GM12878 (cell line): ENCODE data around the gene ELK3. TPM values are rescaled to one million over a fixed set of nuclear protein-coding genes. Genes with fewer than 3 reads are reported as not detected.

Source experiments
- ATAC-seq: fragments of 200-7000 bp; cut with Tn5 transposase; 3 replicates; pipeline ENCODE4 v1.9.1; 2020; ENCODE audit warnings: mild to moderate bottlenecking, moderate library complexity
- BruUV-seq: library from RNA; stranded (reverse); fragments of 400-500 nt; replicated peaks from 2 replicates; lab custom pipeline; 2021; lab: Mats Ljungman, UMichigan
- CTCF ChIA-PET: fragments of 300-600 bp; sonication (Branson Sonifier 250); formaldehyde crosslinking; extraction: SDS; loops from one replicate; lab custom pipeline; 2021; ENCODE audit warnings: inconsistent platforms; lab: Yijun Ruan, JAX
- POLR2A ChIA-PET: fragments of 350-600 bp; formaldehyde crosslinking; extraction: SDS; loops from one replicate; lab custom pipeline; 2021; ENCODE audit warnings: inconsistent platforms; lab: Charles Lee
- RAD21 ChIA-PET: fragments of 300-600 bp; sonication (Branson Sonifier 250); formaldehyde crosslinking; loops from one replicate; lab custom pipeline; 2023; ENCODE audit warnings: antibody characterized with exemption; ENCODE audit not compliant: unreplicated experiment; lab: Charles Lee
- SMC1A ChIA-PET: fragments of 300-600 bp; sonication (Branson Sonifier 250); formaldehyde crosslinking; loops from one replicate; lab custom pipeline; 2023; ENCODE audit not compliant: unreplicated experiment, uncharacterized antibody; lab: Charles Lee
- DNase-seq: peaks from one replicate; pipeline ENCODE4 v3.0.0-alpha.2; 2011; ENCODE audit warnings: low read depth, low spot score
- FAIRE-seq: peaks from 3 replicates; lab custom pipeline; 2011; peaks lifted over from hg19 to GRCh38; lab: Jason Lieb, UNC
- H2AFZ ChIP-seq: 2 replicates; pipeline ENCODE4 v1.6.0; 2011; ENCODE audit warnings: low read depth, low read length, control low read depth; ENCODE audit not compliant: control insufficient read depth
- H3K27ac ChIP-seq: 2 replicates; pipeline ENCODE4 v1.5.1; 2011; ENCODE audit warnings: control low read depth; ENCODE audit not compliant: control insufficient read depth, insufficient read depth
- H3K27me3 ChIP-seq, 2 experiments: replicated peaks in 1 of 2; 2 replicates each; pipeline versions ENCODE4 v1.6.0 to v1.6.1; 2011; ENCODE audit warnings: low read length in 1 of 2; ENCODE audit not compliant: control insufficient read depth in 2 of 2, insufficient read depth in 2 of 2
- H3K36me3 ChIP-seq, 2 experiments: 2 replicates each; pipeline ENCODE4 v1.5.1; 2011; ENCODE audit warnings: low read length in 1 of 2; ENCODE audit not compliant: control insufficient read depth in 2 of 2, insufficient read depth in 2 of 2
- H3K4me1 ChIP-seq: 2 replicates; pipeline ENCODE4 v1.6.1; 2011; ENCODE audit warnings: mild to moderate bottlenecking, low read length, moderate library complexity, mixed read lengths; ENCODE audit not compliant: control insufficient read depth, insufficient read depth
- H3K4me2 ChIP-seq: 2 replicates; pipeline ENCODE4 v1.6.0; 2011; ENCODE audit warnings: control low read depth; ENCODE audit not compliant: control insufficient read depth, insufficient read depth
- H3K4me3 ChIP-seq: fragments of 200-600 bp; sonication (generic); 2 replicates; pipeline ENCODE4 v1.5.1; 2016
- H3K79me2 ChIP-seq: 2 replicates; pipeline ENCODE4 v1.6.0; 2011; ENCODE audit warnings: low read length; ENCODE audit not compliant: control insufficient read depth, insufficient read depth
- H3K9ac ChIP-seq: 2 replicates; pipeline ENCODE4 v1.8.0; 2011; ENCODE audit warnings: low read length, control low read depth, mixed read lengths; ENCODE audit not compliant: control insufficient read depth, insufficient read depth
- H3K9me3 ChIP-seq: replicated peaks from 3 replicates; pipeline ENCODE4 v1.5.1; 2011; ENCODE audit warnings: mild to moderate bottlenecking, low read length; ENCODE audit not compliant: control insufficient read depth, insufficient read depth
- H4K20me1 ChIP-seq: 2 replicates; pipeline ENCODE4 v1.6.0; 2011; ENCODE audit not compliant: control insufficient read depth, insufficient read depth
- BCL11A ChIP-seq: IDR thresholded peaks from 2 replicates; pipeline ENCODE4 v1.6.1; 2011; ENCODE audit warnings: low read depth, low read length
- EED ChIP-seq: sonication (generic); IDR thresholded peaks from 2 replicates; pipeline ENCODE4 v1.6.1; 2016; ENCODE audit warnings: antibody characterized with exemption, low read depth
- FOS ChIP-seq: IDR thresholded peaks from 3 replicates; pipeline ENCODE4 v1.6.1; 2011; ENCODE audit warnings: borderline replicate concordance; ENCODE audit not compliant: insufficient read length; ENCODE audit errors: extremely low read depth
- GATAD2B ChIP-seq: fragments of 450-650 bp; conservative IDR thresholded peaks from 2 replicates; pipeline ENCODE4 v1.6.1; 2017; ENCODE audit warnings: low read depth, mild to moderate bottlenecking, moderate library complexity
- JUNB ChIP-seq: IDR thresholded peaks from 2 replicates; pipeline ENCODE4 v1.6.1; 2016; ENCODE audit warnings: antibody characterized with exemption, mild to moderate bottlenecking
- NR2C2 ChIP-seq: IDR thresholded peaks from 2 replicates; pipeline ENCODE4 v1.6.1; 2011; ENCODE audit warnings: borderline replicate concordance, low read depth; ENCODE audit not compliant: control insufficient read depth, insufficient read length
- POU2F2 ChIP-seq: IDR thresholded peaks from 3 replicates; pipeline ENCODE4 v1.6.1; 2011; ENCODE audit warnings: low read depth, mild to moderate bottlenecking, low read length, borderline replicate concordance
- SREBF1 ChIP-seq: IDR thresholded peaks from 2 replicates; pipeline ENCODE4 v1.6.1; 2012; ENCODE audit warnings: mild to moderate bottlenecking, low read length
- WGBS: methylation state at CpG from one replicate; pipeline ENCODE4 v1.1.6; 2016; ENCODE audit warnings: low lambda C conversion rate; ENCODE audit not compliant: insufficient replicate concordance, insufficient coverage; ENCODE audit errors: missing lambda C conversion rate; 5-methylcytosine and 5-hydroxymethylcytosine counted together
- in situ Hi-C: fragments of 300-500 bp; cut with MboI; formaldehyde crosslinking; loops from 9 replicates; pipeline ENCODE4 v1.14.3; 2018; ENCODE audit warnings: mixed read lengths
- intact Hi-C: fragments of 100-400 bp; cut with micrococcal nuclease; formaldehyde crosslinking; loops from one replicate; pipeline ENCODE4 v1.14.2; 2022; ENCODE audit not compliant: unreplicated experiment
- polyA plus RNA-seq, 11 experiments: library from polyadenylated mRNA; depleted of rRNA in 4 of 11; unstranded in 6 of 11; stranded (reverse) in 5 of 11; fragments of >200 nt; fragmentation: Nextera tagmentation in 4 of 11; fragmentation: Illumina TruSeq in 1 of 11; extraction: Ambion mirVana in 4 of 11; extraction: Trizol in 1 of 11; gene quantifications; 1 replicate in 1 of 11; 2 replicates in 10 of 11; pipeline versions ENCODE4 v1.2.1 to v1.2.3, GENCODE V29; 2011 to 2016; ENCODE audit warnings: inconsistent platforms in 2 of 11, missing spikeins in 2 of 11, low read depth in 1 of 11
- total RNA-seq, 4 experiments: library from RNA; depleted of rRNA in 3 of 4; stranded (reverse); fragments of >200 nt in 3 of 4; fragmentation: Illumina TruSeq in 1 of 4; extraction: Trizol in 1 of 4; gene quantifications; 2 replicates each; pipeline versions ENCODE4 v1.2.1 to v1.2.3, GENCODE V29; 2013 to 2021
- TF ChIP-seq, protein P1 (sequence below): fragments of 450-650 bp; IDR thresholded peaks from 2 replicates; pipeline ENCODE4 v1.6.1; 2017; ENCODE audit warnings: mild to moderate bottlenecking, low read depth, inconsistent platforms; ENCODE audit not compliant: poor library complexity, severe bottlenecking
- TF ChIP-seq, protein P2 (sequence below): fragments of 450-650 bp; IDR thresholded peaks from 2 replicates; pipeline ENCODE4 v1.6.1; 2014; ENCODE audit warnings: mild to moderate bottlenecking
- TF ChIP-seq, protein P3 (sequence below): fragments of 450-650 bp; IDR thresholded peaks from 2 replicates; pipeline ENCODE4 v1.6.1; 2017; ENCODE audit warnings: mild to moderate bottlenecking
- TF ChIP-seq, protein P4 (sequence below): fragments of 450-650 bp; IDR thresholded peaks from 2 replicates; pipeline ENCODE4 v1.6.1; 2016; ENCODE audit warnings: mild to moderate bottlenecking
- TF ChIP-seq, protein P5 (sequence below): fragments of 450-650 bp; IDR thresholded peaks from 2 replicates; pipeline ENCODE4 v1.6.1; 2017; ENCODE audit warnings: low read depth, mild to moderate bottlenecking, moderate library complexity

Gene ELK3
- total and polyA plus RNA-seq, 10 of the 15 experiments (the other 5 are each of a cell fraction or from before 2014, with no cell fraction given): 0.37 to 4.8 (median 0.88) TPM

DNA sequence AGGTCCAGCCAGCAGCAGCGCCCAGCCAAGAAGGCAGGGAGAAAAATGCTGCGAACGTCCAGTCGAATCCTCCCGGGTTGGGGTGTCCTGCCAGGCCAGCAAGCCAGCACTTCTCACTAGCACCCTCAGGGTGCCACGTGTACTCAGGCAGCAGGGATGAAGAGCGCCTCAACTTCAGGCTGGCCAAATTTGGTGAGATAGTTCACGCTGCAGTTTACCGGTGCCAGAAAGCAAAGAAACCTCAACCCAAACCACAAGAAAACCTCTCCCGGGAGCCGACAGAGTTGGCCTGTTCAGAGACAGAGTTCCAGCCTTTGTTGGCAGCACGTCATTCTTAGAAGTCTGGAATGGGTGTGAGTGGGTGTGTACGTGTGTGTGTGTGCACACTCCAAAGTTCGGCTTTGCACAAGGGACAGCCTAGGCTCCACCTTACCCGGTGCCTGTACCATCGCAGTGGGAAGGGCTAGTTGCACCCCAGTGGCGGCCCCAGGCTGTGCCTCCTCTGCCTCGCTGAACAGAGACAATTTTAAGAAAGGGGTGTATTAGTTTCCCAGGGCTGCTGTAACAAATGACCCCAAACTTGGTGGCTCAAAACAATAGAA is 42.1 kb downstream of the ELK3 start:
- H3K4me1 ChIP-seq: no peaks in the 10 kb centered on the region
- 65% methylated on average over 18 of the region's 18 CpGs for WGBS
- no peak for FAIRE-seq
- peaks cover 0 to 2% of the 10 kb centered on the region in 2 experiments; a peak in 2 of 4 replicates for H3K36me3 ChIP-seq
- TF ChIP-seq GATAD2B (no peak), EED (no peak), FOS (no peak), NR2C2 (no peak), SREBF1 (no peak), BCL11A (no peak), POU2F2 (no peak), JUNB (no peak)
- TF ChIP-seq, protein P1, sequence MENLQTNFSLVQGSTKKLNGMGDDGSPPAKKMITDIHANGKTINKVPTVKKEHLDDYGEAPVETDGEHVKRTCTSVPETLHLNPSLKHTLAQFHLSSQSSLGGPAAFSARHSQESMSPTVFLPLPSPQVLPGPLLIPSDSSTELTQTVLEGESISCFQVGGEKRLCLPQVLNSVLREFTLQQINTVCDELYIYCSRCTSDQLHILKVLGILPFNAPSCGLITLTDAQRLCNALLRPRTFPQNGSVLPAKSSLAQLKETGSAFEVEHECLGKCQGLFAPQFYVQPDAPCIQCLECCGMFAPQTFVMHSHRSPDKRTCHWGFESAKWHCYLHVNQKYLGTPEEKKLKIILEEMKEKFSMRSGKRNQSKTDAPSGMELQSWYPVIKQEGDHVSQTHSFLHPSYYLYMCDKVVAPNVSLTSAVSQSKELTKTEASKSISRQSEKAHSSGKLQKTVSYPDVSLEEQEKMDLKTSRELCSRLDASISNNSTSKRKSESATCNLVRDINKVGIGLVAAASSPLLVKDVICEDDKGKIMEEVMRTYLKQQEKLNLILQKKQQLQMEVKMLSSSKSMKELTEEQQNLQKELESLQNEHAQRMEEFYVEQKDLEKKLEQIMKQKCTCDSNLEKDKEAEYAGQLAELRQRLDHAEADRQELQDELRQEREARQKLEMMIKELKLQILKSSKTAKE: no peak
- TF ChIP-seq, protein P2, sequence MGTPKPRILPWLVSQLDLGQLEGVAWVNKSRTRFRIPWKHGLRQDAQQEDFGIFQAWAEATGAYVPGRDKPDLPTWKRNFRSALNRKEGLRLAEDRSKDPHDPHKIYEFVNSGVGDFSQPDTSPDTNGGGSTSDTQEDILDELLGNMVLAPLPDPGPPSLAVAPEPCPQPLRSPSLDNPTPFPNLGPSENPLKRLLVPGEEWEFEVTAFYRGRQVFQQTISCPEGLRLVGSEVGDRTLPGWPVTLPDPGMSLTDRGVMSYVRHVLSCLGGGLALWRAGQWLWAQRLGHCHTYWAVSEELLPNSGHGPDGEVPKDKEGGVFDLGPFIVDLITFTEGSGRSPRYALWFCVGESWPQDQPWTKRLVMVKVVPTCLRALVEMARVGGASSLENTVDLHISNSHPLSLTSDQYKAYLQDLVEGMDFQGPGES: no peak
- TF ChIP-seq, protein P3, sequence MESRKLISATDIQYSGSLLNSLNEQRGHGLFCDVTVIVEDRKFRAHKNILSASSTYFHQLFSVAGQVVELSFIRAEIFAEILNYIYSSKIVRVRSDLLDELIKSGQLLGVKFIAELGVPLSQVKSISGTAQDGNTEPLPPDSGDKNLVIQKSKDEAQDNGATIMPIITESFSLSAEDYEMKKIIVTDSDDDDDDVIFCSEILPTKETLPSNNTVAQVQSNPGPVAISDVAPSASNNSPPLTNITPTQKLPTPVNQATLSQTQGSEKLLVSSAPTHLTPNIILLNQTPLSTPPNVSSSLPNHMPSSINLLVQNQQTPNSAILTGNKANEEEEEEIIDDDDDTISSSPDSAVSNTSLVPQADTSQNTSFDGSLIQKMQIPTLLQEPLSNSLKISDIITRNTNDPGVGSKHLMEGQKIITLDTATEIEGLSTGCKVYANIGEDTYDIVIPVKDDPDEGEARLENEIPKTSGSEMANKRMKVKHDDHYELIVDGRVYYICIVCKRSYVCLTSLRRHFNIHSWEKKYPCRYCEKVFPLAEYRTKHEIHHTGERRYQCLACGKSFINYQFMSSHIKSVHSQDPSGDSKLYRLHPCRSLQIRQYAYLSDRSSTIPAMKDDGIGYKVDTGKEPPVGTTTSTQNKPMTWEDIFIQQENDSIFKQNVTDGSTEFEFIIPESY: no peak
- TF ChIP-seq, protein P4, sequence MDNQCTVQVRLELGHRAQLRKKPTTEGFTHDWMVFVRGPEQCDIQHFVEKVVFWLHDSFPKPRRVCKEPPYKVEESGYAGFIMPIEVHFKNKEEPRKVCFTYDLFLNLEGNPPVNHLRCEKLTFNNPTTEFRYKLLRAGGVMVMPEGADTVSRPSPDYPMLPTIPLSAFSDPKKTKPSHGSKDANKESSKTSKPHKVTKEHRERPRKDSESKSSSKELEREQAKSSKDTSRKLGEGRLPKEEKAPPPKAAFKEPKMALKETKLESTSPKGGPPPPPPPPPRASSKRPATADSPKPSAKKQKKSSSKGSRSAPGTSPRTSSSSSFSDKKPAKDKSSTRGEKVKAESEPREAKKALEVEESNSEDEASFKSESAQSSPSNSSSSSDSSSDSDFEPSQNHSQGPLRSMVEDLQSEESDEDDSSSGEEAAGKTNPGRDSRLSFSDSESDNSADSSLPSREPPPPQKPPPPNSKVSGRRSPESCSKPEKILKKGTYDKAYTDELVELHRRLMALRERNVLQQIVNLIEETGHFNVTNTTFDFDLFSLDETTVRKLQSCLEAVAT: no peak
- TF ChIP-seq, protein P5, sequence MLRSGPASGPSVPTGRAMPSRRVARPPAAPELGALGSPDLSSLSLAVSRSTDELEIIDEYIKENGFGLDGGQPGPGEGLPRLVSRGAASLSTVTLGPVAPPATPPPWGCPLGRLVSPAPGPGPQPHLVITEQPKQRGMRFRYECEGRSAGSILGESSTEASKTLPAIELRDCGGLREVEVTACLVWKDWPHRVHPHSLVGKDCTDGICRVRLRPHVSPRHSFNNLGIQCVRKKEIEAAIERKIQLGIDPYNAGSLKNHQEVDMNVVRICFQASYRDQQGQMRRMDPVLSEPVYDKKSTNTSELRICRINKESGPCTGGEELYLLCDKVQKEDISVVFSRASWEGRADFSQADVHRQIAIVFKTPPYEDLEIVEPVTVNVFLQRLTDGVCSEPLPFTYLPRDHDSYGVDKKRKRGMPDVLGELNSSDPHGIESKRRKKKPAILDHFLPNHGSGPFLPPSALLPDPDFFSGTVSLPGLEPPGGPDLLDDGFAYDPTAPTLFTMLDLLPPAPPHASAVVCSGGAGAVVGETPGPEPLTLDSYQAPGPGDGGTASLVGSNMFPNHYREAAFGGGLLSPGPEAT: no peak
- RAD21 ChIA-PET: no interaction called here
- SMC1A ChIA-PET: no interaction called here
- no peak overlapping the region for H3K9ac ChIP-seq
- no peak overlapping the region for H3K27ac ChIP-seq
- in situ Hi-C loops (no loop called here), intact Hi-C loops (no loop called here)
- H3K4me2 ChIP-seq: no peak overlapping the region
- H2AFZ ChIP-seq: no peak overlapping the region
- POLR2A ChIA-PET: no interaction called here
- no TSS peak for BruUV-seq
- no peaks in the 10 kb centered on the region for H3K79me2 ChIP-seq
- H3K27me3 ChIP-seq: no peaks in the 10 kb centered on the region
- no peak for DNase-seq
- no peaks in the 10 kb centered on the region for H3K9me3 ChIP-seq
- no peaks in the 10 kb centered on the region for H4K20me1 ChIP-seq
- no peak for ATAC-seq
- no peak overlapping the region for H3K4me3 ChIP-seq
- CTCF ChIA-PET: interaction anchor here (0.7 kb wide), 1 partner anchor 36 kb away, joined by 3 read pairs; no protein-coding TSS in a partner anchor
